Measurements from ENCODE around the gene ASB1. TPM values are rescaled to one million over a fixed set of nuclear protein-coding genes. Genes with fewer than 3 reads are reported as not detected.

Gene ASB1
- total RNA-seq, 1 donor from 2014 or later = 33.9 TPM

GRCh38 chr2:238450440-238450861 lies 23.7 kb downstream of the ASB1 start:
- Mint-ChIP-seq H3K9me3 (no peaks in the 10 kb centered on the region), H3K36me3 (ENCODE audit: low read depth) (peaks cover 42% of the 10 kb centered on the region), H3K4me3 (no peak overlapping the region), H3K27ac (no peak overlapping the region), H3K27me3 (no peaks in the 10 kb centered on the region), H3K4me1 (no peaks in the 10 kb centered on the region)
- DNase-seq = no peak
- intact Hi-C loops (cut with micrococcal nuclease) = no loop called here

- no peak overlapping the region for H3K27ac Mint-ChIP-seq
- peaks cover 22% of the 10 kb centered on the region for H3K36me3 Mint-ChIP-seq (ENCODE audit: low read depth)
- H3K9me3 Mint-ChIP-seq = no peaks in the 10 kb centered on the region
- no peaks in the 10 kb centered on the region for H3K4me1 Mint-ChIP-seq
- H3K4me3 Mint-ChIP-seq = no peak overlapping the region
- no peak for DNase-seq
- H3K27me3 Mint-ChIP-seq = peaks cover 1% of the 10 kb centered on the region
- intact Hi-C loops (cut with micrococcal nuclease) = no loop called here
These were observed 27.1 kb downstream of the ASB1 start for GRCh38 chr2:238453842-238454241.

DNA sequence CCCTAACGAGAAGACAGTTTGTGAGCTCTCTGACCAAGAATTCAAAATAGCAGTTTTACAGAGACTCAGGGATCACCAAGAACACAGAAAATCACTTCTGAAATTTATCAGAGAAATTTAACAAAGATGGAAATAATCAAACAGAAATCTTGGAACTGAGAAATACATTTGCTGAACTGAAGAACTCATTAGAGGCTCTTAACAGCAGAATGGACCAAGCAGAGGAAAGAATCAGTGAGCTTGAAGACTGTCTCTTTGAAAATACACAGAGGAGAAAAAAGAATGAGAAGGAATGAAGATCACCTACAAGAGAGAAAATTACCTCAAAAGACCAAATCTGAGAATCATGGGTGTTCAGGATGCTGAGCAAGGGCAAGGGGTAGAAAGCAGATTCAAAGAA lies 29.7 kb downstream of the ASB1 start:
- Mint-ChIP-seq H3K4me1 (no peaks in the 10 kb centered on the region), H3K27ac (no peak overlapping the region), H3K27me3 (peaks cover 1% of the 10 kb centered on the region), H3K36me3 (ENCODE audit: low read depth) (peaks cover 11% of the 10 kb centered on the region), H3K4me3 (no peak overlapping the region), H3K9me3 (no peaks in the 10 kb centered on the region)
- intact Hi-C loops (cut with micrococcal nuclease) = no loop called here
- DNase-seq = no peak

GRCh38 chr2:238456970-238457926 lies 30.5 kb downstream of the ASB1 start:
- DNase-seq = no peak
- Mint-ChIP-seq H3K9me3 (no peaks in the 10 kb centered on the region), H3K36me3 (ENCODE audit: low read depth) (peaks cover 5% of the 10 kb centered on the region), H3K4me1 (no peaks in the 10 kb centered on the region), H3K27me3 (peaks cover 1% of the 10 kb centered on the region), H3K27ac (no peak overlapping the region), H3K4me3 (no peak overlapping the region)
- intact Hi-C loops (cut with micrococcal nuclease) = no loop called here

DNA sequence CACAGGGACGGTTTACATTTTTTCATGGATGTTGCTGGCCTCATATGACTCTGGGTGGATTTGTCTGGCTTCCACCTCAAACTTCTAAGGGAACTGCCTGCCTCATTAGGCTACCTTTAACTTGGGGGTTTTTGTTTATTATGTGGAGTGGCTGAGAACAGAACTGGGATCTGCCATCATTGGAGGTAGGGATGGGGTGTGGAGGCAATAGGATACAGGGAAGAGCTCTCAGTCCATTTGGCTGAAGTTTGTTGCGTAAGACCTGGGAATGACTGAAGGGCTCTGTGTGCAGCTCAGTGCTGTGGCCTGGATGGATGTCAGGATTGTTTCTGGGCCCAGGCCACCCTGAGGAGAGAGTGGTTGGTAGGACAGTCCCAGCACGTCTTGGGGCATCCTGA lies 31.2 kb downstream of the ASB1 start:
- H3K4me3 Mint-ChIP-seq = no peak overlapping the region
- no peak for DNase-seq
- H3K9me3 Mint-ChIP-seq = no peaks in the 10 kb centered on the region
- peaks cover 1% of the 10 kb centered on the region for H3K27me3 Mint-ChIP-seq
- no peaks in the 10 kb centered on the region for H3K36me3 Mint-ChIP-seq (ENCODE audit: low read depth)
- H3K27ac Mint-ChIP-seq = no peak overlapping the region
- H3K4me1 Mint-ChIP-seq = no peaks in the 10 kb centered on the region
- intact Hi-C loops (cut with micrococcal nuclease) = no loop called here

DNA sequence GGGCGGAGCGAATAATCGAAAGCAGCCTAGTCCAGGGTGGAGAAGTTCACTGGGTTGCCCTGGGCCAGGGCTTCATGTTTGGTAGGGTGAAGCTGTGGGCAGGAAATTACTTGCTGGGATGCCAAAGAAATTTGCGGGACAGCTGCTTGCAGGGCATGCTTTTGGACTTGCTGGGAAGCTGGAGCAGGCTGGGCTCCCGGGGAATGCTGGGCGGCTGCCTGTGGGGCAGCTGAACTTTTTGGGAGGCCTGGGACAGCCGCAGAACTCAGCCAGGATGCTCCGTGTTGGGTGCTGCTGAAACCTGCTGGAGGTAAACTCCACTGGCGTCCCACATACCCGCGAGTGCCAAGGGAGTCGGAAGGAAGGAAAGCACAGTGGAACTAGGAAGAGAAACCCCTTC lies 31.9 kb downstream of the ASB1 start:
- Mint-ChIP-seq H3K4me3 (no peak overlapping the region), H3K36me3 (ENCODE audit: low read depth) (no peaks in the 10 kb centered on the region), H3K27me3 (peaks cover 1% of the 10 kb centered on the region), H3K9me3 (no peaks in the 10 kb centered on the region), H3K4me1 (no peaks in the 10 kb centered on the region), H3K27ac (no peak overlapping the region)
- intact Hi-C loops (cut with micrococcal nuclease) = no loop called here
- no peak for DNase-seq

DNA sequence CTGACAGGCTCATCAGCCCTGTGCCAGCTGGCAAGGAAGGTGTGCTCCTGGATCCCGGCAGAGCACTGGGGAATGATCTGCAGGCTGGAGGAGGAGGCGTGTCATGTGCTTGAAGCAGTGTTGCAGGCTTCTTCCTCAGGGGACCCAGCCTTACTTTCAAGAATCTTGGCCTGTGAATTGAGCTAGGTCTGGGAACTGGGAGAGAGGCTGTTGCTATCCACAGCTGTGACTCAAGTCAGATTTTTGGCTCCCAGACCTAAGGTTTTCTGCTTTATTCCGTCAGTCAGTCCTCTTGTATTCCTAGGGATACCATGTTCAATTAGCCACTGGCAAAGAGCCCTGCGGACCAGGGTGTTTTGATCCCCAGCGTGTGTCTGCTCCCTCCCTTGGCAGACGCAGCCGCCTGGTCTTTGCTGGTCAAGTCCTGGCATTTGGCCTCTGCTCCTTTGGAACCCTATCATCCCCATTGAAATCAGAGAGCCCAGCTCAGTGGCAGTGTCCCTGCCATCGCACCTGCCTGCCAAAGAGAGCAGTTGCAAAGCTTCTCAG lies 32.4 kb downstream of the ASB1 start:
- intact Hi-C loops (cut with micrococcal nuclease) = no loop called here
- no peaks in the 10 kb centered on the region for H3K4me1 Mint-ChIP-seq
- DNase-seq = no peak
- no peak overlapping the region for H3K27ac Mint-ChIP-seq
- peaks cover 1% of the 10 kb centered on the region for H3K27me3 Mint-ChIP-seq
- no peaks in the 10 kb centered on the region for H3K9me3 Mint-ChIP-seq
- H3K36me3 Mint-ChIP-seq (ENCODE audit: low read depth) = no peaks in the 10 kb centered on the region
- no peak overlapping the region for H3K4me3 Mint-ChIP-seq

DNA sequence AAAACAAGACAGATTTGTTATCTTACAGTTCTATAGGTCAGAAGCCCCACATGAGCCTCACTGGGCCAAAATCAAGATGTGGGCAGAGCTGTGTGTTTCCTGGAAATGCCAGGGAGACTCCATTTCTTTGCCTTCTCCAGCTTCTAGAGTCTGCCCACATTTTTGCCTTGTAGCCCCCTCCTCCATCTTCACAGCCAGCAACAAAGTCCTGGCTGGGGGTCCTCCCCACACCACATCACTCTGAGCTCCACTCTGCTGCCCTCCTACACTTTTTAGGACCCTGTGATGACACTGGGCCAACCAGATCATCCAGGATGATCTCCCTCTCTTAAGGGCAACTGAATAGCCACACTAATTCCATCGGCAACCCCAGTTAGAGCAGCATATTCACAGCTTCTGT lies 34.3 kb downstream of the ASB1 start:
- Mint-ChIP-seq H3K27ac (no peak overlapping the region), H3K4me1 (no peaks in the 10 kb centered on the region), H3K27me3 (peaks cover 1% of the 10 kb centered on the region), H3K36me3 (ENCODE audit: low read depth) (no peaks in the 10 kb centered on the region), H3K4me3 (no peak overlapping the region), H3K9me3 (no peaks in the 10 kb centered on the region)
- intact Hi-C loops (cut with micrococcal nuclease) = no loop called here
- no peak for DNase-seq

GRCh38 chr2:238461491-238461890 lies 34.8 kb downstream of the ASB1 start:
- intact Hi-C loops (cut with micrococcal nuclease) = no loop called here
- no peaks in the 10 kb centered on the region for H3K9me3 Mint-ChIP-seq
- H3K27ac Mint-ChIP-seq = no peak overlapping the region
- DNase-seq = no peak
- H3K4me1 Mint-ChIP-seq = no peaks in the 10 kb centered on the region
- no peak overlapping the region for H3K4me3 Mint-ChIP-seq
- no peaks in the 10 kb centered on the region for H3K36me3 Mint-ChIP-seq (ENCODE audit: low read depth)
- peaks cover 1% of the 10 kb centered on the region for H3K27me3 Mint-ChIP-seq

- no peak overlapping the region for H3K27ac Mint-ChIP-seq
- no peaks in the 10 kb centered on the region for H3K9me3 Mint-ChIP-seq
- H3K27me3 Mint-ChIP-seq = no peaks in the 10 kb centered on the region
- DNase-seq = no peak
- no peak overlapping the region for H3K4me3 Mint-ChIP-seq
- H3K36me3 Mint-ChIP-seq (ENCODE audit: low read depth) = no peaks in the 10 kb centered on the region
- H3K4me1 Mint-ChIP-seq = no peaks in the 10 kb centered on the region
- intact Hi-C loops (cut with micrococcal nuclease) = no loop called here
These were observed 35.2 kb downstream of the ASB1 start for GRCh38 chr2:238461916-238462315.

DNA sequence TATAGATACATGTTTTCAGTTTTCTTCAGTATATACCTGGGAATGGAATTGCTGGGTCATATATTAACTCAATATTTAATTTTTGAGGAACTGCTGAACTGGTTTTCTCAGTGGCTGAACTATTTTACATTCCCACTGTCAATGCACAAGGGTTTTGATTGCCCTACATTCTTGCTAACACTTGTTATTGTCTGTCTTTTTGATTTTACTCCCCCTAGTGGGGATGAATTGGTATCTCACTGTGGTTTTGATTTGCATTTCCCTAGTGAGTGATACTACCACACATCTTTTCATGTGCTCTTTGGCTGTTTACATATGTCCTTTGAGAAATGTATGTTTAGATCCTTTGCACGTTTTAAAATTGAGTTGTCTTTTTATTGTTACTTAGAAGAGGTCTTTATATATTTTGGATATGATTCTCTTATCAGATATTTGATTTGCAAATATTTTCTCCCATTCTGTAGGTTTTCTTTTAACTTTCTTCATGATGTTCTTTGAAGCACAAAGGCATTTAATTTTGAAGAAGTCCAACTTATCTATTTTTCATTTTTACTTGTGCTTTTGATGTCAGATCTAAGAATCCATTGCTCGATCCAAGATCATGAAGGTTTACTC lies 36.2 kb downstream of the ASB1 start:
- Mint-ChIP-seq H3K4me3 (no peak overlapping the region), H3K36me3 (ENCODE audit: low read depth) (no peaks in the 10 kb centered on the region), H3K9me3 (no peaks in the 10 kb centered on the region), H3K4me1 (no peaks in the 10 kb centered on the region), H3K27me3 (no peaks in the 10 kb centered on the region), H3K27ac (no peak overlapping the region)
- intact Hi-C loops (cut with micrococcal nuclease) = loop anchor here (1.0 kb wide), 2 partner anchors 93 to 106 kb away; no protein-coding TSS in a partner anchor
- DNase-seq = peak; percentile 77

GRCh38 chr2:238464389-238464788 lies 37.7 kb downstream of the ASB1 start:
- H3K27ac Mint-ChIP-seq = no peak overlapping the region
- H3K27me3 Mint-ChIP-seq = peaks cover 7% of the 10 kb centered on the region
- no peaks in the 10 kb centered on the region for H3K36me3 Mint-ChIP-seq (ENCODE audit: low read depth)
- H3K9me3 Mint-ChIP-seq = peaks cover 6% of the 10 kb centered on the region
- intact Hi-C loops (cut with micrococcal nuclease) = no loop called here
- H3K4me3 Mint-ChIP-seq = no peak overlapping the region
- H3K4me1 Mint-ChIP-seq = no peaks in the 10 kb centered on the region
- DNase-seq = no peak

GRCh38 chr2:238465487-238466242 lies 38.9 kb downstream of the ASB1 start:
- H3K27me3 Mint-ChIP-seq = peaks cover 10% of the 10 kb centered on the region
- no peak overlapping the region for H3K27ac Mint-ChIP-seq
- H3K9me3 Mint-ChIP-seq = peaks cover 13% of the 10 kb centered on the region
- H3K36me3 Mint-ChIP-seq (ENCODE audit: low read depth) = no peaks in the 10 kb centered on the region
- DNase-seq = no peak
- no peak overlapping the region for H3K4me3 Mint-ChIP-seq
- intact Hi-C loops (cut with micrococcal nuclease) = no loop called here
- no peaks in the 10 kb centered on the region for H3K4me1 Mint-ChIP-seq

All from activated CD4-positive, alpha-beta T cell treated with anti-CD3 and anti-CD28 coated beads, Interleukin-2, amount 10 ng/mL, durations not matched to agents 24 days and 14 days (primary cell).